Measurements from ENCODE around the gene FAT1. TPM values are rescaled to one million over a fixed set of nuclear protein-coding genes. Genes with fewer than 3 reads are reported as not detected.
"Not testable (repeated sequence)": the region's sequence is repeated elsewhere in the genome, so short reads cannot be mapped to it uniquely, and the experiment has no call there.

FAT1 gene
- total RNA-seq, 4 donors from 2014 or later = 91.2 to 133 (median 105) TPM

DNA sequence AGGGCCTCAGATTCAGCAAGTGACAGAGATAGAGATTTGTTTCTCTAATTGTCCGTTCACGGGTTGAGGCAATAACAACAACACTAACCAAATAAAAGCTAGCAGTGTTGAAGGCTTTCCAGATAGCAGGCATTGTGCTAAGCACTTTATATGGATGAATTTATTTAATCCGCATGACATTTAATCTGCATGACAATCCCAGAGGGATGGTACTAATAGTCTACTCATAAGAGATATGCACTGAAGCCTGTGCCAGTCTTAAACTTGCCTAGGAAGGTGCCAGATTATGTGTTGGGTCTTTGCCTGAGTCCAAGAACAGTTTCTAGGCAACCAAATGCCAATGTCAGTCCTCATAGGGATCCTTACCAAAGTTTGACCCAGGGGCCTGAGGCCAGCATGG, 37.7 kb upstream of the FAT1 start:
- TF ChIP-seq POLR2A (IDR thresholded peaks at IDR 0.05) (no peak), POLR2AphosphoS5 (IDR thresholded peaks at IDR 0.05) (no peak), EP300 (IDR thresholded peaks at IDR 0.05) (no peak)
- TF ChIP-seq, protein P1, sequence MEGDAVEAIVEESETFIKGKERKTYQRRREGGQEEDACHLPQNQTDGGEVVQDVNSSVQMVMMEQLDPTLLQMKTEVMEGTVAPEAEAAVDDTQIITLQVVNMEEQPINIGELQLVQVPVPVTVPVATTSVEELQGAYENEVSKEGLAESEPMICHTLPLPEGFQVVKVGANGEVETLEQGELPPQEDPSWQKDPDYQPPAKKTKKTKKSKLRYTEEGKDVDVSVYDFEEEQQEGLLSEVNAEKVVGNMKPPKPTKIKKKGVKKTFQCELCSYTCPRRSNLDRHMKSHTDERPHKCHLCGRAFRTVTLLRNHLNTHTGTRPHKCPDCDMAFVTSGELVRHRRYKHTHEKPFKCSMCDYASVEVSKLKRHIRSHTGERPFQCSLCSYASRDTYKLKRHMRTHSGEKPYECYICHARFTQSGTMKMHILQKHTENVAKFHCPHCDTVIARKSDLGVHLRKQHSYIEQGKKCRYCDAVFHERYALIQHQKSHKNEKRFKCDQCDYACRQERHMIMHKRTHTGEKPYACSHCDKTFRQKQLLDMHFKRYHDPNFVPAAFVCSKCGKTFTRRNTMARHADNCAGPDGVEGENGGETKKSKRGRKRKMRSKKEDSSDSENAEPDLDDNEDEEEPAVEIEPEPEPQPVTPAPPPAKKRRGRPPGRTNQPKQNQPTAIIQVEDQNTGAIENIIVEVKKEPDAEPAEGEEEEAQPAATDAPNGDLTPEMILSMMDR (IDR thresholded peaks at IDR 0.05) = no peak
- no peaks in the 10 kb centered on the region for H3K36me3 ChIP-seq
- peaks cover 4% of the 10 kb centered on the region for H3K4me1 ChIP-seq
- no peaks in the 10 kb centered on the region for H3K27me3 ChIP-seq
- H3K4me3 ChIP-seq = no peak overlapping the region
- no peaks in the 10 kb centered on the region for H3K9me3 ChIP-seq
- H3K27ac ChIP-seq = no peak overlapping the region
- 78% methylated on average over 3 of the region's 3 CpGs for WGBS
- DNase-seq (ENCODE audit: low spot score in 2 of 2) = no peak

DNA sequence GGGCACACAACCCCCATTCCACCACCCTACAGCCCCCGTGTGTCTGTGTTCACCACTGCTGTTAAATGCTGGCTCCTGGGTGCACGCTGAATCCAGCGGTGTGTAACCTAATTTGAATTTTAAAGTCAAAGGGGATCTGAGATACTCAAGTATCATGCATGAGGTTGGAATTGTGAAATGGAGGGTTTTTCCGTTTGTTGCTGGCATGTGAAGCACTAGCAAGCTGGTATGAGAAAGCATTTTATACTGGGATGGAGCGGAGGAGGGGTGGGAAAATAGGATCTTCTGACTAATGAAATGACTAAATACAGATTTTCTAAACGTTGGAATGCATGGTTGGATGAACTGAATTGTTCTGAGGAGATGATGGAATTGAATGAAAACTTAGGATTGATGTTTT, 36.9 kb upstream of the FAT1 start:
- Histone ChIP-seq H3K4me1 (peaks cover 4% of the 10 kb centered on the region), H3K36me3 (no peaks in the 10 kb centered on the region), H3K9me3 (no peaks in the 10 kb centered on the region), H3K27me3 (no peaks in the 10 kb centered on the region), H3K27ac (no peak overlapping the region), H3K4me3 (no peak overlapping the region)
- 73% methylated on average over 6 of the region's 6 CpGs for WGBS
- DNase-seq (ENCODE audit: low spot score in 2 of 2) = no peak
- TF ChIP-seq POLR2AphosphoS5 (IDR thresholded peaks at IDR 0.05) (no peak), EP300 (IDR thresholded peaks at IDR 0.05) (no peak), POLR2A (IDR thresholded peaks at IDR 0.05) (no peak)
- TF ChIP-seq, protein P1 (IDR thresholded peaks at IDR 0.05) = no peak

DNA sequence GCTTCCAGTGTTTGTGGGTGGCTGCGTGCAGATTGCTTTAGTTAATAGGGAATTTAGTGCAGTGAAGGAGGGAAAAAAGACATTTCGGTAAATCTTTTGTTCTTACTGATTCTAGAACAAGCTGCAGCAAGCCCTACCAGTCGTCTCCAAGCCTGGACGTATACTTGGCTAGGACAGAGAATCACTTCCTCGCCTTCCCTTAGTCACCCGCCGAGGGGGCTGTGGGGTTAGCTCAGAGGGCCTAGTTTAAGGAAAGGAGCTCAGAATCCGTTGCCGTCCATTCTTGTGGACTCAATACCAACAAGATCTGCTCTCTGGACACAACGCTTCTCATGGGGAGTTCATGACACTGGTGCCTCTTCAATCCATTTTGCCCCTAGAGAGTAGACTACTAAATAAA, 36.3 kb upstream of the FAT1 start:
- WGBS = 85% methylated on average over 10 of the region's 10 CpGs
- Histone ChIP-seq H3K27me3 (no peaks in the 10 kb centered on the region), H3K36me3 (no peaks in the 10 kb centered on the region), H3K27ac (no peak overlapping the region), H3K9me3 (no peaks in the 10 kb centered on the region), H3K4me1 (peaks cover 1% of the 10 kb centered on the region), H3K4me3 (no peak overlapping the region)
- no peak for TF ChIP-seq POLR2A (IDR thresholded peaks at IDR 0.05)
- no peak for TF ChIP-seq EP300 (IDR thresholded peaks at IDR 0.05)
- no peak for TF ChIP-seq POLR2AphosphoS5 (IDR thresholded peaks at IDR 0.05)
- TF ChIP-seq, protein P1 (IDR thresholded peaks at IDR 0.05) = no peak
- DNase-seq (ENCODE audit: low spot score in 2 of 2) = no peak

DNA sequence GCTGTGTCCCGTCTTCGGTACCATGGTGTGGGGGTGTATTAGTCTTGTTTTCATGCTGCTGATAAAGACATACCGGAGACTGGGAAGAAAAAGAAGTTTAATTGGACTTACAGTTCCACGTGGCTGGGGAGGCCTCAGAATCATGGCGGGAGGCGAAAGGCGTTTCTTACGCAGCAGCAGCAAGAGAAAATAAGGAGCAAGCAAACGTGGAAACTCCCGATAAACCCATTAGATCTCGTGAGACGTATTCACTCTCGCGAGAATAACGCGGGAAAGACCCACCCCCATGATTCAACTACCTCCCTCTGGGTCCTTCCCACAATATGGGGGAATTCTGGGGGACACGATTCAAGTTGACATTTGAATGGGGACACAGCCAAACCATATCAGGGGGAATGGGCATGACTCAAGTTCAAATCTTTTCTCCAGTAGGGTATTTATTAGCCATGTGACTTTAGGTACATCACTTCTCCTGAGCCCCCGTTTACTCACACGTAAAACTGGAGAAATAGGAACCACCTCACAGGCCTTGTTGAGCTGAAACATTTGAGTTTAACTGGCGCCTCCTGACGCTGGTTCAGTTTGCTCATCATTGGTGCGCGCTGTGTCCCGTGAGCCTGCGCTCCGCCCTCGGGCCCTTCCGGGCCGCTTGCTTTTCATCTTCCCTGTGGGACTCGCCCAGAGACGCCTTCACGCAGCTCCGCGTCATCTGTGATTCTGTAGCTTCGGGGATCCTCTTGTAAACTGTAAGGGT, 35.5 kb upstream of the FAT1 start:
- no peak for TF ChIP-seq POLR2A (IDR thresholded peaks at IDR 0.05)
- TF ChIP-seq EP300 (IDR thresholded peaks at IDR 0.05) = no peak
- TF ChIP-seq, protein P1 (IDR thresholded peaks at IDR 0.05) = no peak
- no peak for TF ChIP-seq POLR2AphosphoS5 (IDR thresholded peaks at IDR 0.05)
- no peaks in the 10 kb centered on the region for H3K27me3 ChIP-seq
- 95% methylated on average over 35 of the region's 35 CpGs for WGBS
- H3K36me3 ChIP-seq = no peaks in the 10 kb centered on the region
- H3K4me1 ChIP-seq = no peaks in the 10 kb centered on the region
- no peak overlapping the region for H3K4me3 ChIP-seq
- H3K27ac ChIP-seq = no peak overlapping the region
- H3K9me3 ChIP-seq = no peaks in the 10 kb centered on the region
- no peak for DNase-seq (ENCODE audit: low spot score in 2 of 2)

DNA sequence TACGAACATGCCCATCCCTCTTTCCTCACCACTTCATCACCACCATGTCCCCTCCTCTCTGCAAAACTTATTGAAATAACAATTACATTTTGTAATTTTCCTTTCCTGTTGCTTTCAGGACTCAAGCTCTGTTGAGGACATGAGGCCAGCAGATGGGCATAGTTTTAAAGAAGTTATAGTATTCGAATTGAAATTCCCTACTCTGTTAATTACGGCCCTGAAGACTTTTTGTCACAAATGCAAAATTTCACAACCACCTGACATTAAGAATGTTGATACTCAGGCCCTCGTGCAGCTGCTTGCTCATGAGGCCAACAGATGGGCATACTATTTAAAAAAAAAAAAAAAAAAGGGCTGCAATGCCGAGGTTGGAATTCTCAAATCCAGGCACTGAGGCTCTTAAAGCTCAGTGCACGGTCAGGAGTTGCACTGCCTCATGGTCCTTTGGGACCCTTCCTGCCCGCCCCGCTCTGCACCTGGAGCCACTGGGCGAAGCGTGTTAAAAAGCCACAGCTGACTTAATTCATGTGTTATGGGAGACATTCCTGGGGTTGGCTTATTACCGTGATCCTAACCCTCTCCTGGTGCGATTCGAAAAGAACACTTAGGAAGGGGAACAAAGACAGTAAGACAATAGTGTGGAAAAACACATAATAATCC, 34.2 kb upstream of the FAT1 start:
- Histone ChIP-seq H3K9me3 (no peaks in the 10 kb centered on the region), H3K36me3 (no peaks in the 10 kb centered on the region), H3K4me1 (no peaks in the 10 kb centered on the region), H3K4me3 (no peak overlapping the region), H3K27me3 (no peaks in the 10 kb centered on the region), H3K27ac (no peak overlapping the region)
- 57% methylated on average over 13 of the region's 13 CpGs for WGBS
- no peak for DNase-seq (ENCODE audit: low spot score in 2 of 2)
- TF ChIP-seq POLR2A (IDR thresholded peaks at IDR 0.05) (no peak), POLR2AphosphoS5 (IDR thresholded peaks at IDR 0.05) (no peak), EP300 (IDR thresholded peaks at IDR 0.05) (no peak)
- TF ChIP-seq, protein P1 (IDR thresholded peaks at IDR 0.05) = no peak

DNA sequence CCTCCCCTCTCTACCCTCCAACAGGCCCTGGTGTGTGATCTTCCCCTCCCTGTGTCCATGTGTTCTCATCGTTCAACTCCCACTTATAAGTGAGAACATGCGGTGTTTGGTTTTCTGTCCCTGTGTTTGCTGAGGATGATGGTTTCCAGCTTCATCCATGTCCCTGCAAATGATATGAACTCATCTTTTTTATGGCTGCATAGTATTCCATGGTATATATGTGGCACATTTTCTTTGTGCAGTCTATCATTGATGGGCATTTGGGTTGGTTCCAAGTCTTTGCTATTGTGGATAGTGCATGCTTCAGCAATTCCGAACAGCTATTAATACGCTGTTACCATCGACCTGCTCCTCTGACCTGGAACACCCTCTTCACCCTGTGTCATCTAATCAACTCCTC, 32.9 kb upstream of the FAT1 start:
- H3K27ac ChIP-seq; H3K9me3 ChIP-seq; H3K27me3 ChIP-seq; H3K4me3 ChIP-seq; H3K4me1 ChIP-seq; H3K36me3 ChIP-seq; DNase-seq (ENCODE audit: low spot score in 2 of 2): not testable (repeated sequence)
- WGBS = 93% methylated on average over 5 of the region's 5 CpGs

All from suprapubic skin (tissue), 4 donors.